ACC112 (cell line): ENCODE measurements around the gene C18orf63.

ENCODE experiments used
- H2AFZ ChIP-seq: fragments of 200-600 bp; sonication (generic); one replicate; pipeline ENCODE4 v1.6.0; 2017; ENCODE audit warnings: antibody characterized with exemption, low read length; ENCODE audit not compliant: unreplicated experiment
- H3K27ac ChIP-seq: fragments of 200-600 bp; sonication (generic); 2 replicates; pipeline ENCODE4 v1.5.1; 2014; ENCODE audit warnings: low read depth, mild to moderate bottlenecking, antibody characterized with exemption, low read length, moderate library complexity
- H3K27me3 ChIP-seq: fragments of 200-600 bp; sonication (generic); 2 replicates; pipeline ENCODE4 v1.6.1; 2014; ENCODE audit warnings: mild to moderate bottlenecking, antibody characterized with exemption, low read length, moderate library complexity, mixed read lengths; ENCODE audit not compliant: insufficient read depth
- H3K36me3 ChIP-seq: fragments of 200-600 bp; sonication (generic); 2 replicates; pipeline ENCODE4 v1.6.1; 2016; ENCODE audit warnings: mild to moderate bottlenecking, antibody characterized with exemption, low read length, moderate library complexity, mixed read lengths; ENCODE audit not compliant: insufficient read depth
- H3K4me1 ChIP-seq: fragments of 200-600 bp; sonication (generic); one replicate; pipeline ENCODE4 v1.6.1; 2016; ENCODE audit warnings: low read length, mixed read lengths; ENCODE audit not compliant: insufficient read depth, unreplicated experiment, control insufficient read depth
- H3K4me3 ChIP-seq: fragments of 200-600 bp; sonication (generic); 2 replicates; pipeline ENCODE4 v1.5.1; 2014; ENCODE audit warnings: mild to moderate bottlenecking, low read depth, low read length
- H3K79me2 ChIP-seq: fragments of 200-600 bp; sonication (generic); one replicate; pipeline ENCODE4 v1.6.0; 2016; ENCODE audit warnings: low read length; ENCODE audit not compliant: control insufficient read depth, unreplicated experiment, insufficient read depth

Gene C18orf63

GRCh38 chr18:74348581-74348980 lies 32.9 kb downstream of the C18orf63 start:
- no peak overlapping the region for H3K4me3 ChIP-seq
- peaks cover 3% of the 10 kb centered on the region for H3K27me3 ChIP-seq
- H2AFZ ChIP-seq, result no peak overlapping the region
- H3K79me2 ChIP-seq, result no peaks in the 10 kb centered on the region
- peaks cover 11% of the 10 kb centered on the region for H3K4me1 ChIP-seq
- H3K36me3 ChIP-seq, result no peaks in the 10 kb centered on the region
- H3K27ac ChIP-seq, result no peak overlapping the region

GRCh38 chr18:74351354-74351753 lies 35.7 kb downstream of the C18orf63 start:
- Histone ChIP-seq H3K27me3 (peaks cover 26% of the 10 kb centered on the region), H3K4me3 (no peak overlapping the region), H3K36me3 (no peaks in the 10 kb centered on the region), H3K27ac (peak overlapping the region; percentile 26; the same call in 1 of the 2 replicates), H3K4me1 (peaks cover 11% of the 10 kb centered on the region), H3K79me2 (no peaks in the 10 kb centered on the region), H2AFZ (peak overlapping the region; percentile 27)

- Histone ChIP-seq H3K4me3 (no peak overlapping the region), H3K36me3 (no peaks in the 10 kb centered on the region), H3K4me1 (peaks cover 11% of the 10 kb centered on the region), H3K79me2 (no peaks in the 10 kb centered on the region), H2AFZ (no peak overlapping the region), H3K27ac (no peak overlapping the region), H3K27me3 (peaks cover 39% of the 10 kb centered on the region)
Observed at GRCh38 chr18:74353169-74353775, 37.6 kb downstream of the C18orf63 start.

GRCh38 chr18:74356959-74357358 lies 41.3 kb downstream of the C18orf63 start:
- peaks cover 60% of the 10 kb centered on the region for H3K27me3 ChIP-seq
- H3K79me2 ChIP-seq, result no peaks in the 10 kb centered on the region
- no peak overlapping the region for H3K27ac ChIP-seq
- H2AFZ ChIP-seq, result no peak overlapping the region
- no peak overlapping the region for H3K4me3 ChIP-seq
- peaks cover under 1% of the 10 kb centered on the region for H3K4me1 ChIP-seq
- no peaks in the 10 kb centered on the region for H3K36me3 ChIP-seq

GRCh38 chr18:74360852-74361655 lies 45.4 kb downstream of the C18orf63 start:
- H3K79me2 ChIP-seq, result no peaks in the 10 kb centered on the region
- H3K4me3 ChIP-seq, result no peak overlapping the region
- H3K36me3 ChIP-seq, result no peaks in the 10 kb centered on the region
- no peak overlapping the region for H3K27ac ChIP-seq
- no peak overlapping the region for H2AFZ ChIP-seq
- H3K4me1 ChIP-seq, result no peaks in the 10 kb centered on the region
- H3K27me3 ChIP-seq, result peaks cover 46% of the 10 kb centered on the region

GRCh38 chr18:74367905-74368304 lies 52.3 kb downstream of the C18orf63 start:
- H3K4me1 ChIP-seq, result no peaks in the 10 kb centered on the region
- no peaks in the 10 kb centered on the region for H3K79me2 ChIP-seq
- H3K27me3 ChIP-seq, result peaks cover 71% of the 10 kb centered on the region
- no peak overlapping the region for H2AFZ ChIP-seq
- no peaks in the 10 kb centered on the region for H3K36me3 ChIP-seq
- no peak overlapping the region for H3K27ac ChIP-seq
- H3K4me3 ChIP-seq, result no peak overlapping the region

- H3K27ac ChIP-seq, result no peak overlapping the region
- no peaks in the 10 kb centered on the region for H3K79me2 ChIP-seq
- H3K27me3 ChIP-seq, result peaks cover 66% of the 10 kb centered on the region
- no peaks in the 10 kb centered on the region for H3K36me3 ChIP-seq
- H2AFZ ChIP-seq, result no peak overlapping the region
- H3K4me1 ChIP-seq, result no peaks in the 10 kb centered on the region
- no peak overlapping the region for H3K4me3 ChIP-seq
Observed at GRCh38 chr18:74368901-74369705, 53.5 kb downstream of the C18orf63 start.

GRCh38 chr18:74370115-74370514 lies 54.5 kb downstream of the C18orf63 start:
- H3K79me2 ChIP-seq, result no peaks in the 10 kb centered on the region
- no peak overlapping the region for H3K27ac ChIP-seq
- H3K36me3 ChIP-seq, result no peaks in the 10 kb centered on the region
- H3K27me3 ChIP-seq, result peaks cover 76% of the 10 kb centered on the region
- no peaks in the 10 kb centered on the region for H3K4me1 ChIP-seq
- H2AFZ ChIP-seq, result no peak overlapping the region
- H3K4me3 ChIP-seq, result no peak overlapping the region

- Histone ChIP-seq H3K4me3 (no peak overlapping the region), H3K27me3 (peaks cover 72% of the 10 kb centered on the region), H3K27ac (no peak overlapping the region), H3K36me3 (no peaks in the 10 kb centered on the region), H3K79me2 (no peaks in the 10 kb centered on the region), H2AFZ (no peak overlapping the region), H3K4me1 (no peaks in the 10 kb centered on the region)
Observed at GRCh38 chr18:74373428-74373827, 57.8 kb downstream of the C18orf63 start.

GRCh38 chr18:74375999-74376398 lies 60.4 kb downstream of the C18orf63 start:
- Histone ChIP-seq H3K36me3 (no peaks in the 10 kb centered on the region), H3K27me3 (peaks cover 66% of the 10 kb centered on the region), H3K4me3 (no peak overlapping the region), H2AFZ (no peak overlapping the region), H3K4me1 (no peaks in the 10 kb centered on the region), H3K79me2 (no peaks in the 10 kb centered on the region), H3K27ac (no peak overlapping the region)
